Neural cell (in vitro differentiated cells): ENCODE results near the gene RELT. TPM values are rescaled to one million over a fixed set of nuclear protein-coding genes. Genes with fewer than 3 reads are reported as not detected.

Experiments
- H2AFZ ChIP-seq: fragments of 200-600, 300-800 bp; sonication (generic), shearing (Covaris generic); 2 replicates; pipeline ENCODE4 v1.6.0; 2014; ENCODE audit warnings: low read depth, mild to moderate bottlenecking, antibody characterized with exemption, low read length, moderate library complexity
- H3F3A ChIP-seq: fragments of 200-600 bp; shearing (Covaris generic); 2 replicates; pipeline ENCODE4 v1.6.1; 2016; ENCODE audit warnings: mild to moderate bottlenecking, moderate library complexity, mixed read lengths, antibody characterized with exemption, low read length; ENCODE audit not compliant: insufficient read depth, poor library complexity, severe bottlenecking
- H3K27ac ChIP-seq: fragments of 200-600, 300-800 bp; sonication (generic), shearing (Covaris generic); 2 replicates; pipeline ENCODE4 v1.5.1; 2014; ENCODE audit warnings: mild to moderate bottlenecking, low read length, moderate library complexity
- H3K27me3 ChIP-seq: fragments of 300-800, 200-600 bp; sonication (generic), shearing (Covaris generic); 2 replicates; pipeline ENCODE4 v1.6.0; 2014; ENCODE audit warnings: mild to moderate bottlenecking, low read depth, low read length, moderate library complexity; ENCODE audit not compliant: insufficient read depth
- H3K36me3 ChIP-seq: fragments of 300-800, 200-600 bp; sonication (generic), shearing (Covaris generic); 2 replicates; pipeline ENCODE4 v1.5.1; 2014; ENCODE audit warnings: mild to moderate bottlenecking, antibody characterized with exemption, low read length, moderate library complexity; ENCODE audit not compliant: insufficient read depth
- H3K4me2 ChIP-seq: fragments of 300-800, 200-600 bp; sonication (generic), shearing (Covaris generic); 2 replicates; pipeline ENCODE4 v1.6.0; 2014; ENCODE audit warnings: mild to moderate bottlenecking, low read length
- H3K4me3 ChIP-seq: fragments of 300-800, 200-600 bp; sonication (generic), shearing (Covaris generic); 2 replicates; pipeline ENCODE4 v1.5.1; 2014; ENCODE audit warnings: mild to moderate bottlenecking, low read length, moderate library complexity
- H3K79me2 ChIP-seq: fragments of 200-600 bp; shearing (Covaris generic); replicated peaks from 2 replicates; pipeline ENCODE4 v1.6.0; 2014; ENCODE audit warnings: mild to moderate bottlenecking, low read length, moderate library complexity; ENCODE audit not compliant: insufficient read depth
- H3K9ac ChIP-seq: fragments of 300-800, 200-600 bp; sonication (generic), shearing (Covaris generic); 2 replicates; pipeline ENCODE4 v1.6.1; 2016; ENCODE audit warnings: mild to moderate bottlenecking, low read length, mixed read lengths
- H3K9me2 ChIP-seq: fragments of 200-600 bp; shearing (Covaris generic); 2 replicates; pipeline ENCODE4 v1.6.1; 2016; ENCODE audit warnings: mild to moderate bottlenecking, low read length, mixed read lengths; ENCODE audit not compliant: insufficient read depth
- H3K9me3 ChIP-seq: fragments of 200-600, 300-800 bp; sonication (generic), shearing (Covaris generic); 2 replicates; pipeline ENCODE4 v1.6.1; 2016; ENCODE audit warnings: mild to moderate bottlenecking, mixed run types, low read length, moderate library complexity, mixed read lengths
- H4K20me1 ChIP-seq: fragments of 200-600 bp; shearing (Covaris generic); 2 replicates; pipeline ENCODE4 v1.6.1; 2016; ENCODE audit warnings: mild to moderate bottlenecking, mixed run types; ENCODE audit not compliant: insufficient read depth
- CTCF ChIP-seq: fragments of 450-650 bp; IDR thresholded peaks from 2 replicates; pipeline ENCODE4 v1.5.1; 2014; ENCODE audit warnings: antibody characterized with exemption, mild to moderate bottlenecking, moderate library complexity; ENCODE audit not compliant: poor library complexity, severe bottlenecking
- EP300 ChIP-seq: fragments of 450-650 bp; conservative IDR thresholded peaks from 2 replicates; pipeline ENCODE4 v1.6.1; 2014; ENCODE audit warnings: antibody characterized with exemption, mild to moderate bottlenecking, moderate library complexity; ENCODE audit not compliant: poor library complexity, severe bottlenecking
- EZH2 ChIP-seq: fragments of 200-600, 300-800 bp; shearing (Covaris generic), sonication (generic); IDR thresholded peaks from 2 replicates; pipeline ENCODE4 v1.6.1; 2014; ENCODE audit warnings: antibody characterized with exemption, low read length, borderline replicate concordance, mild to moderate bottlenecking; ENCODE audit not compliant: insufficient read depth, poor library complexity, severe bottlenecking
- MXI1 ChIP-seq: fragments of 450-650 bp; conservative IDR thresholded peaks from 2 replicates; pipeline ENCODE4 v1.6.1; 2014; ENCODE audit warnings: antibody characterized with exemption, mild to moderate bottlenecking; ENCODE audit not compliant: poor library complexity, severe bottlenecking
- POLR2AphosphoS5 ChIP-seq: IDR thresholded peaks from 2 replicates; pipeline ENCODE4 v1.6.1; 2012
- RAD21 ChIP-seq: fragments of 450-650 bp; conservative IDR thresholded peaks from 2 replicates; pipeline ENCODE4 v1.6.1; 2014; ENCODE audit warnings: antibody characterized with exemption, mild to moderate bottlenecking, moderate library complexity
- REST ChIP-seq: IDR thresholded peaks from 2 replicates; pipeline ENCODE4 v1.6.1; 2012; ENCODE audit warnings: borderline replicate concordance
- SMC3 ChIP-seq: fragments of 450-650 bp; conservative IDR thresholded peaks from 2 replicates; pipeline ENCODE4 v1.6.1; 2014; ENCODE audit warnings: antibody characterized with exemption, mild to moderate bottlenecking, moderate library complexity; ENCODE audit not compliant: poor library complexity
- TAF1 ChIP-seq: IDR thresholded peaks from 2 replicates; pipeline ENCODE4 v1.6.1; 2012; ENCODE audit warnings: low read depth
- polyA plus RNA-seq: library from polyadenylated mRNA; depleted of rRNA; stranded (reverse); fragments of >200 nt; gene quantifications from 2 replicates; pipeline ENCODE4 v1.2.3, GENCODE V29; 2014

Gene RELT
- polyA plus RNA-seq, 1 donor from 2014 or later, result 12.4 TPM

- no peaks in the 10 kb centered on the region for H3K79me2 ChIP-seq
- no peak overlapping the region for H2AFZ ChIP-seq
- no peaks in the 10 kb centered on the region for H3K27me3 ChIP-seq
- no peak overlapping the region for H3K27ac ChIP-seq
- no peaks in the 10 kb centered on the region for H3F3A ChIP-seq
- H3K4me2 ChIP-seq, result no peak overlapping the region
- H3K9me2 ChIP-seq, result no peaks in the 10 kb centered on the region
- H3K9ac ChIP-seq, result no peak overlapping the region
- H3K4me3 ChIP-seq, result no peak overlapping the region
- TF ChIP-seq RAD21 (no peak), EP300 (no peak), POLR2AphosphoS5 (no peak), MXI1 (no peak), TAF1 (no peak), CTCF (no peak), SMC3 (no peak), EZH2 (no peak), REST (no peak)
- no peaks in the 10 kb centered on the region for H3K9me3 ChIP-seq
- H3K36me3 ChIP-seq, result peaks cover 18% of the 10 kb centered on the region
- H4K20me1 ChIP-seq, result no peaks in the 10 kb centered on the region
These were observed 28.9 kb downstream of the RELT start for GRCh38 chr11:73405146-73405510.

GRCh38 chr11:73406131-73406530 is 29.9 kb downstream of the RELT start:
- Histone ChIP-seq H3K4me2 (no peak overlapping the region), H3K36me3 (peaks cover 21% of the 10 kb centered on the region), H3K9me3 (no peaks in the 10 kb centered on the region), H3K9ac (no peak overlapping the region), H2AFZ (no peak overlapping the region), H3K4me3 (no peak overlapping the region), H3K27me3 (no peaks in the 10 kb centered on the region), H3K9me2 (no peaks in the 10 kb centered on the region), H3F3A (no peaks in the 10 kb centered on the region), H3K79me2 (no peaks in the 10 kb centered on the region), H4K20me1 (no peaks in the 10 kb centered on the region), H3K27ac (no peak overlapping the region)
- TF ChIP-seq TAF1 (no peak), REST (no peak), POLR2AphosphoS5 (no peak), SMC3 (no peak), CTCF (no peak), MXI1 (no peak), EP300 (no peak), EZH2 (no peak), RAD21 (no peak)
